Activated T-cell treated with anti-CD3 and anti-CD28 coated beads, Interleukin-2, amount 50 U/mL, for 4 hours (primary cell): ENCODE measurements around the gene ACOX3. TPM values are rescaled to one million over a fixed set of nuclear protein-coding genes. Genes with fewer than 3 reads are reported as not detected.

Source experiments
- ATAC-seq, 2 donors: fragments of 200-7000 bp; cut with Tn5 transposase; one replicate each; pipeline ENCODE4 v1.10.0; 2021
- DNase-seq: peaks from one replicate; pipeline ENCODE4 v3.0.0-alpha.2; 2020
- H3K27me3 Mint-ChIP-seq: one replicate; pipeline ENCODE4 v1.8.0; 2021; ENCODE audit warnings: low read depth, mixed read lengths
- H3K36me3 Mint-ChIP-seq: one replicate; pipeline ENCODE4 v1.8.0; 2022; ENCODE audit warnings: mixed read lengths; ENCODE audit not compliant: insufficient read depth
- H3K4me1 Mint-ChIP-seq: one replicate; pipeline ENCODE4 v1.8.0; 2021; ENCODE audit warnings: low read depth, mixed read lengths
- H3K4me3 Mint-ChIP-seq: one replicate; pipeline ENCODE4 v1.8.0; 2021; ENCODE audit warnings: mild to moderate bottlenecking, moderate library complexity, mixed read lengths
- H3K9me3 Mint-ChIP-seq: one replicate; pipeline ENCODE4 v1.8.0; 2021; ENCODE audit warnings: mixed read lengths
- total RNA-seq, 3 donors: library from RNA; stranded (reverse); gene quantifications; one replicate each; pipeline ENCODE4 v1.2.1, GENCODE V29; 2021

The ACOX3 gene
- total RNA-seq, 3 donors from 2014 or later = 20.1 to 35.8 (median 20.6) TPM

DNA sequence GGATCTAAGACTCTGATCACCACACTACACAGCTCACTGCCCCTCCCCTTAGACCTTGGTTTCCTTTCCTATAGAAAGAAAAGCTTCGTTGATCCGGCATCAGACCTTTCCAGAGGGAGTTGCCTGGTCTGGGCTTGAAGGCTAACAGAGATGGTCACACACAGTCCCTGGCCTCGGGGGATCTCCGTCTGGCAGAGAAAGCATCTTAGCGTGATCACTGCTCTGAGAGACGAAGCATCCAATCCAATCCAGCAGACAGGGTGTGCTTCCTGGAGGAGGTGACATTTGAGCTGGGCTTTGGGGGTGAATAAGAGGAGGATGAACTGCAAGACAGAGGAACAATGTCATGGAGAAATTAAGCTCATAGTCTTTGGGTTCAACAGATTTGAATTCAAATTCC lies 121.5 kb downstream of the ACOX3 start:
- Mint-ChIP-seq H3K4me3 (no peak overlapping the region), H3K9me3 (no peaks in the 10 kb centered on the region), H3K36me3 (no peaks in the 10 kb centered on the region), H3K27me3 (peaks cover 5% of the 10 kb centered on the region), H3K4me1 (no peaks in the 10 kb centered on the region)
- DNase-seq (no peak), ATAC-seq (no peak)

DNA sequence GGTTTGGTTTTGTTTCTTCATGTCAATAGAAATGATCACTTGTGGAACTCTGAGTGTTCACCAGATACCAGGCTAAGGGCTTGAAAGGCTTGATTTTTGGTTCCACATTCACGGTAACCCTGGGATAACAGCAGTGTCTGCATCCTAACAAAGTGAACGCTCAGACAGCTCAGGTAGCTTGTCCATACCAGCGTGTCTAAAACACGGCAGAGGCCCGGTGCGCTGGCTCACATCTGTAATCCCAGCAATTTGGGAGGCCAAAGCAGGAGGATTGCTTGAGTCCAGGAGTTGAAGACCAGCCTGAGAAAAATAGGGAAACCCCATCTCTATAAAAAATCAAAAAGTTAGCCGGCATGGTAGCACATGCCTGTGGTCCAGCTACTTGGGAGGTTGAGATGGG lies 122.0 kb downstream of the ACOX3 start:
- Mint-ChIP-seq H3K36me3 (no peaks in the 10 kb centered on the region), H3K27me3 (peaks cover 5% of the 10 kb centered on the region), H3K4me3 (no peak overlapping the region), H3K4me1 (no peaks in the 10 kb centered on the region), H3K9me3 (peaks cover 3% of the 10 kb centered on the region)
- ATAC-seq (no peak), DNase-seq (no peak)

DNA sequence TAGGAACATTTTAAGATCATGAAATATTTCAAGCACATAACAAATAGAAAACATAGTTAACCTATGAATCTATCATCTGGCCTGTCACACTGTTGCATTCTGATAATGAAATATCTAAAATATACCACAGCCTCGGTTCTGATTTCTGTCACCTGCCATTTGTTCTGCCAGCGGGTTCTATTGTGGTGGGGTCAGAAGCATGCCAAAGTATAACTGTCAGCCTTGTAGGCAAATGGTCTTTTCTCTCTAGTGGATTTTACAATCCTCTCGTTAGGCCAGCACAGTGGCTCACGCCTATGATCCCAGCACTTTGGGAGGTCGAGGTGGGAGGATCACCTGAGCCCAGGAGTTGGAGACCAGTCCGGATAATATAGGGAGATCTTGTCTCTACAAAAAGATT lies 123.0 kb downstream of the ACOX3 start:
- Mint-ChIP-seq H3K9me3 (peaks cover 12% of the 10 kb centered on the region), H3K36me3 (no peaks in the 10 kb centered on the region), H3K27me3 (peaks cover 5% of the 10 kb centered on the region), H3K4me1 (no peaks in the 10 kb centered on the region), H3K4me3 (no peak overlapping the region)
- DNase-seq (no peak), ATAC-seq (no peak)

DNA sequence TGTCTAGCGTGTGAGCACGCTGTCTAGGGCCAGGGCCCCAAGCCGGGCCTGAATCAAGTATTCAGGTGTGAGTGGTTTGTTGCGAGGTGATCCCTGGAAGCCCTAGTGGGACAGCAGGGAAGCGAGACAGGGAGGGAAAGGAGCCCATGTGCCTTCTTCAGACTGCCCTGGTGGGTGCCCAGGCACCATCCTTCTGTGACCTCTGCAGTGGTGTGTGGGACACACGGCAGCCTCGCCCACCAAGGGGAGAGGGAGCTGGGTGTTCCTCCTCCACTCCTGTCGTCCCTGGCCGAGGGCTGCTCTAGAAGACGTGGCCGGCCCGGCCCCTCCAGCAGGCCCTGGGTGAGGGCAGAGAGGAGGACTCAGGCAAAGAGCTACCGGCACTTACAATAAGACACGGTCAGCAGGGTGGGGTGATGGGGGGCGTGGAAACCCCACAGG lies 123.6 kb downstream of the ACOX3 start:
- no peaks in the 10 kb centered on the region for H3K4me1 Mint-ChIP-seq
- peaks cover 5% of the 10 kb centered on the region for H3K27me3 Mint-ChIP-seq
- H3K36me3 Mint-ChIP-seq = no peaks in the 10 kb centered on the region
- H3K9me3 Mint-ChIP-seq = peaks cover 12% of the 10 kb centered on the region
- no peak overlapping the region for H3K4me3 Mint-ChIP-seq
- DNase-seq = no peak
- ATAC-seq = no peak

Other genes starting within 250 kb of the ACOX3 start
- 1 to 10 TPM; 3.0 to 8.8 (median 4.0) TPM for gene SH3TC1, start 241.4 kb downstream of the ACOX3 start, total RNA-seq
- not detected for gene HTRA3, start 171.0 kb downstream of the ACOX3 start, total RNA-seq
- gene TRMT44, start 54 bp upstream of the ACOX3 start, total RNA-seq = 10 to 100 TPM; 35.7 to 41.5 (median 41.0) TPM
- not detected for gene GPR78, start 139.7 kb upstream of the ACOX3 start, total RNA-seq
- gene CPZ, start 152.0 kb upstream of the ACOX3 start, total RNA-seq = not detected